Endothelial cell (in vitro differentiated cells): ENCODE data around the gene SPTBN4. TPM values are rescaled to one million over a fixed set of nuclear protein-coding genes. Genes with fewer than 3 reads are reported as not detected.
"Not testable (repeated sequence)": the region's sequence is repeated elsewhere in the genome, so short reads cannot be mapped to it uniquely, and the experiment has no call there.

ENCODE experiments used
- DNase-seq: peaks from one replicate; pipeline ENCODE4 v3.0.0; 2021; ENCODE audit warnings: low spot score
- H3K27ac Mint-ChIP-seq: one replicate; pipeline ENCODE4 v1.8.0; 2021; ENCODE audit warnings: mixed read lengths, inconsistent platforms; ENCODE audit not compliant: unreplicated experiment
- H3K27me3 Mint-ChIP-seq: one replicate; pipeline ENCODE4 v1.8.0; 2021; ENCODE audit warnings: mild to moderate bottlenecking, moderate library complexity, mixed read lengths, inconsistent platforms; ENCODE audit not compliant: unreplicated experiment
- H3K36me3 Mint-ChIP-seq: one replicate; pipeline ENCODE4 v1.8.0; 2021; ENCODE audit warnings: mild to moderate bottlenecking, low read depth, mixed read lengths, inconsistent platforms; ENCODE audit not compliant: unreplicated experiment
- H3K4me1 Mint-ChIP-seq: one replicate; pipeline ENCODE4 v1.8.0; 2021; ENCODE audit warnings: mild to moderate bottlenecking, mixed read lengths, inconsistent platforms; ENCODE audit not compliant: unreplicated experiment
- H3K4me3 Mint-ChIP-seq: one replicate; pipeline ENCODE4 v1.8.0; 2021; ENCODE audit warnings: mild to moderate bottlenecking, mixed read lengths, inconsistent platforms; ENCODE audit not compliant: unreplicated experiment
- H3K9me3 Mint-ChIP-seq: one replicate; pipeline ENCODE4 v1.8.0; 2021; ENCODE audit warnings: mixed read lengths, inconsistent platforms; ENCODE audit not compliant: unreplicated experiment
- total RNA-seq: library from RNA; stranded (reverse); fragmentation: NEBNext Ultra II Directional; extraction: Animal tissue kit (Norgen Biotek cat#: 25700); gene quantifications from one replicate; pipeline ENCODE4 v1.2.1, GENCODE V29; 2021; ENCODE audit not compliant: unreplicated experiment
- TF ChIP-seq, protein P1 (sequence below): fragments of 200-600 bp; sonication (generic); IDR thresholded peaks from one replicate; pipeline ENCODE4 v1.5.0; 2021; ENCODE audit warnings: antibody characterized with exemption; ENCODE audit not compliant: unreplicated experiment

Gene SPTBN4
- total RNA-seq, 1 donor from 2014 or later: 0.49 TPM

- H3K9me3 Mint-ChIP-seq: no peaks in the 10 kb centered on the region
- H3K4me3 Mint-ChIP-seq: no peak overlapping the region
- no peak overlapping the region for H3K27ac Mint-ChIP-seq
- H3K27me3 Mint-ChIP-seq: peaks cover 20% of the 10 kb centered on the region
- TF ChIP-seq, protein P1, sequence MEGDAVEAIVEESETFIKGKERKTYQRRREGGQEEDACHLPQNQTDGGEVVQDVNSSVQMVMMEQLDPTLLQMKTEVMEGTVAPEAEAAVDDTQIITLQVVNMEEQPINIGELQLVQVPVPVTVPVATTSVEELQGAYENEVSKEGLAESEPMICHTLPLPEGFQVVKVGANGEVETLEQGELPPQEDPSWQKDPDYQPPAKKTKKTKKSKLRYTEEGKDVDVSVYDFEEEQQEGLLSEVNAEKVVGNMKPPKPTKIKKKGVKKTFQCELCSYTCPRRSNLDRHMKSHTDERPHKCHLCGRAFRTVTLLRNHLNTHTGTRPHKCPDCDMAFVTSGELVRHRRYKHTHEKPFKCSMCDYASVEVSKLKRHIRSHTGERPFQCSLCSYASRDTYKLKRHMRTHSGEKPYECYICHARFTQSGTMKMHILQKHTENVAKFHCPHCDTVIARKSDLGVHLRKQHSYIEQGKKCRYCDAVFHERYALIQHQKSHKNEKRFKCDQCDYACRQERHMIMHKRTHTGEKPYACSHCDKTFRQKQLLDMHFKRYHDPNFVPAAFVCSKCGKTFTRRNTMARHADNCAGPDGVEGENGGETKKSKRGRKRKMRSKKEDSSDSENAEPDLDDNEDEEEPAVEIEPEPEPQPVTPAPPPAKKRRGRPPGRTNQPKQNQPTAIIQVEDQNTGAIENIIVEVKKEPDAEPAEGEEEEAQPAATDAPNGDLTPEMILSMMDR: no peak
- peaks cover 3% of the 10 kb centered on the region for H3K36me3 Mint-ChIP-seq
- no peaks in the 10 kb centered on the region for H3K4me1 Mint-ChIP-seq
- DNase-seq: no peak
These were observed 89.3 kb downstream of the SPTBN4 start for GRCh38 chr19:40555978-40556689.

GRCh38 chr19:40556953-40557530 is 90.2 kb downstream of the SPTBN4 start:
- no peak for DNase-seq
- peaks cover 23% of the 10 kb centered on the region for H3K27me3 Mint-ChIP-seq

DNA sequence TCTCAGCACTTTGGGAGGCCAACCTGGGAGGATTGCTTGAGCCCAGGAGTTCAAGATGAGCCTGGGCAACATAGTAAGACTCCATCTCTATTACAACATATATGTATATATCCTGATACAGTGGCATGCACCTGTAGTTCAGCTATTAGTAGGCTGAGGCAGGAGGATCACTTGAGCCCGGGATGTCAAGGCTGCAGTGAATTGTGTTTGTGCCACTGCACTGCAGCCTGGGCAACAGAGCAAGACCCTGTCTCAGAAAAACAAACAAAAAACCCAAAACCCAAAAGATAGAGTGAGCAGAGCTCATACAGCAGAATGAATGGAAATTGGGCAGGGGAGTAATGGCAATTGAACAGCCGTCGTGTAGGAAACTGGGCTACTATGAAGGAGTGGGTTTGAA is 92.6 kb downstream of the SPTBN4 start:
- no peak overlapping the region for H3K4me3 Mint-ChIP-seq
- H3K27ac Mint-ChIP-seq: no peak overlapping the region
- H3K27me3 Mint-ChIP-seq: peaks cover 18% of the 10 kb centered on the region
- no peak for DNase-seq
- no peaks in the 10 kb centered on the region for H3K4me1 Mint-ChIP-seq
- TF ChIP-seq, protein P1: no peak
- peaks cover 3% of the 10 kb centered on the region for H3K36me3 Mint-ChIP-seq
- H3K9me3 Mint-ChIP-seq: no peaks in the 10 kb centered on the region

More at GRCh38 chr19:40556953-40557530, 90.2 kb downstream of the SPTBN4 start:
- Mint-ChIP-seq H3K4me3 (no peak overlapping the region), H3K27ac (no peak overlapping the region), H3K36me3 (peaks cover 3% of the 10 kb centered on the region), H3K9me3 (no peaks in the 10 kb centered on the region), H3K4me1 (no peaks in the 10 kb centered on the region)
- TF ChIP-seq, protein P1: no peak

DNA sequence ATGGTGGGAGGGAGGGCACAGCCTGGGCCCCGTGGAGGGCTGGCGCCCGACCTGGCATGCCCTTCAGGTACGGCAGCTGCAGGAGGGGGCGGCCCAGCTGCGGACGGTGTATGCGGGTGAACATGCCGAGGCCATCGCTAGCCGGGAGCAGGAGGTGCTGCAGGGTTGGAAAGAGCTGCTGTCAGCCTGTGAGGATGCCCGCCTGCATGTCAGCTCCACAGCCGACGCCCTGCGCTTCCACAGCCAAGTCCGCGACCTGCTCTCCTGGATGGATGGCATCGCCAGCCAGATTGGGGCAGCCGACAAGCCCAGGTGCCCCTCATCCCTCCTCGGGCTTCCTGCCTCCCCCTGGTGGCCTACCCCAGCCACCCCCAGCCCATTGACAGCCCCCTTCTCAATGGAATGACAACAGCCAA is 93.3 kb downstream of the SPTBN4 start:
- TF ChIP-seq, protein P1: no peak

GRCh38 chr19:40561947-40562346 is 95.1 kb downstream of the SPTBN4 start:
- no peak for DNase-seq
- Mint-ChIP-seq H3K9me3 (no peaks in the 10 kb centered on the region), H3K27me3 (peaks cover 8% of the 10 kb centered on the region), H3K4me3 (no peak overlapping the region), H3K27ac (peak overlapping the region; percentile 12), H3K36me3 (no peaks in the 10 kb centered on the region), H3K4me1 (no peaks in the 10 kb centered on the region)
- TF ChIP-seq, protein P1: no peak

More for the DNA sequence above, 93.3 kb downstream of the SPTBN4 start:
- no peak overlapping the region for H3K27ac Mint-ChIP-seq
- no peaks in the 10 kb centered on the region for H3K36me3 Mint-ChIP-seq
- no peaks in the 10 kb centered on the region for H3K4me1 Mint-ChIP-seq
- H3K27me3 Mint-ChIP-seq: peaks cover 13% of the 10 kb centered on the region
- H3K9me3 Mint-ChIP-seq: no peaks in the 10 kb centered on the region
- DNase-seq: no peak
- H3K4me3 Mint-ChIP-seq: no peak overlapping the region

DNA sequence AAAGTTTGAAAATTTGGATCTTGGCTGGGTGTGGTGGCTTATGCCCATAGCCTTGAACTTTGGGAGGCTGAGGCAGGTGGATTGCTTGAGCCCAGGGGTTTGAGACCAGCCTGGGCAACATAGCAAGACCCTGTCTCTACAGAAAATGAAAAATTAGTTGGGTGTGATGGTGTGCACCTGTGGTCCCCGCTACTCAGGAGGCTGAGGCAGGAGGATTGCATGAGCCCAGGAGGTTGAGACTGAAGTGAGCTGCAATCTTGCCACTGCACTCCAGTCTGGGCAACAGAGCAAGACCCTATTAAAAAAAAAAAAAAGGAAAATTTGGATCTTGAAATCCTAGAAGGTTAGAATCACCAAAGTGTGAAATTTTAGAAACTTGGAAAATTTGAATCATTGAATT is 97.7 kb downstream of the SPTBN4 start:
- H3K9me3 Mint-ChIP-seq, DNase-seq, H3K27ac Mint-ChIP-seq, H3K4me3 Mint-ChIP-seq, H3K4me1 Mint-ChIP-seq, H3K36me3 Mint-ChIP-seq: not testable (repeated sequence)
- H3K27me3 Mint-ChIP-seq: peaks cover 18% of the 10 kb centered on the region
